Keratinocyte (primary cell): ENCODE measurements around the gene AK2. TPM values are rescaled to one million over a fixed set of nuclear protein-coding genes. Genes with fewer than 3 reads are reported as not detected.

Source experiments
- DNase-seq: peaks from one replicate; pipeline ENCODE4 v3.0.0-alpha.2; 2011; ENCODE audit warnings: low read depth, missing footprints, low spot score
- FAIRE-seq: peaks from 2 replicates; lab custom pipeline; 2011; peaks lifted over from hg19 to GRCh38; lab: Jason Lieb, UNC
- H2AFZ ChIP-seq: 2 replicates; pipeline ENCODE4 v1.6.0; 2012; ENCODE audit warnings: low read length, control low read depth, inconsistent platforms; ENCODE audit not compliant: control insufficient read depth
- H3K27ac ChIP-seq: 2 replicates; pipeline ENCODE4 v1.5.1; 2011; ENCODE audit warnings: low read length; ENCODE audit not compliant: control insufficient read depth, insufficient read depth
- H3K27me3 ChIP-seq: 3 replicates; pipeline ENCODE4 v1.6.0; 2011; ENCODE audit warnings: low read length; ENCODE audit not compliant: control insufficient read depth, insufficient read depth; ENCODE audit errors: extremely low read depth
- H3K36me3 ChIP-seq, 2 experiments: 2 replicates in 1 of 2; 3 replicates in 1 of 2; pipeline ENCODE4 v1.5.1; 2011; ENCODE audit warnings: low read length in 2 of 2, mild to moderate bottlenecking in 1 of 2; ENCODE audit not compliant: control insufficient read depth in 2 of 2, insufficient read depth in 2 of 2; ENCODE audit errors: extremely low read depth in 1 of 2
- H3K4me1 ChIP-seq: 3 replicates; pipeline ENCODE4 v1.5.1; 2011; ENCODE audit warnings: low read length; ENCODE audit not compliant: control insufficient read depth, insufficient read depth; ENCODE audit errors: extremely low read depth
- H3K4me2 ChIP-seq: 3 replicates; pipeline ENCODE4 v1.6.0; 2011; ENCODE audit warnings: low read depth, low read length; ENCODE audit not compliant: control insufficient read depth, insufficient read depth; ENCODE audit errors: extremely low read depth
- H3K4me3 ChIP-seq, 3 experiments: fragments of 200-600 bp in 1 of 3; sonication (generic) in 1 of 3; 2 replicates in 2 of 3; 3 replicates in 1 of 3; pipeline ENCODE4 v1.5.1; 2011 to 2016; ENCODE audit warnings: low read length in 3 of 3, mild to moderate bottlenecking in 3 of 3, control low read depth in 2 of 3, inconsistent platforms in 1 of 3, low read depth in 1 of 3, mixed read lengths in 1 of 3, mixed run types in 1 of 3, moderate library complexity in 1 of 3; ENCODE audit not compliant: control insufficient read depth in 2 of 3, insufficient read depth in 2 of 3; ENCODE audit errors: extremely low read depth in 1 of 3
- H3K79me2 ChIP-seq: 2 replicates; pipeline ENCODE4 v1.6.0; 2012; ENCODE audit warnings: low read length; ENCODE audit not compliant: control insufficient read depth, insufficient read depth
- H3K9ac ChIP-seq: 3 replicates; pipeline ENCODE4 v1.6.0; 2011; ENCODE audit warnings: low read length; ENCODE audit not compliant: control insufficient read depth, insufficient read depth; ENCODE audit errors: extremely low read depth
- H3K9me1 ChIP-seq: 3 replicates; pipeline ENCODE4 v1.6.0; 2011; ENCODE audit warnings: low read length; ENCODE audit not compliant: control insufficient read depth, insufficient read depth; ENCODE audit errors: extremely low read depth
- H3K9me3 ChIP-seq: 2 replicates; pipeline ENCODE4 v1.5.1; 2012; ENCODE audit warnings: low read depth, low read length; ENCODE audit not compliant: control insufficient read depth
- H4K20me1 ChIP-seq: 3 replicates; pipeline ENCODE4 v1.6.0; 2011; ENCODE audit warnings: low read length; ENCODE audit not compliant: control insufficient read depth, insufficient read depth; ENCODE audit errors: extremely low read depth
- EZH2 ChIP-seq: IDR thresholded peaks from one replicate; pipeline ENCODE4 v1.6.1; 2012; ENCODE audit warnings: inconsistent platforms, mild to moderate bottlenecking, low read length, moderate library complexity
- dilution Hi-C: fragments of 300-500 bp; cut with MboI; formaldehyde crosslinking; loops from one replicate; pipeline ENCODE4 v1.7.0; 2020; ENCODE audit warnings: low sequenced_read_pairs; ENCODE audit not compliant: extremely low pct_ligation_motif_present
- polyA plus RNA-seq, 5 experiments: library from polyadenylated mRNA; depleted of rRNA in 3 of 5; stranded (reverse) in 3 of 5; stranded (forward) in 1 of 5; unstranded in 1 of 5; fragments of >200 nt; gene quantifications; 1 replicate in 1 of 5; 2 replicates in 3 of 5; 3 replicates in 1 of 5; pipeline versions ENCODE4 v1.2.1 to v1.2.3, GENCODE V29; 2011 to 2012; ENCODE audit warnings: missing spikeins in 2 of 5, low read depth in 1 of 5, low replicate concordance in 1 of 5
- TF ChIP-seq, protein P1 (sequence below), 3 experiments: IDR thresholded peaks in 1 of 3; conservative IDR thresholded peaks in 1 of 3; optimal IDR thresholded peaks in 1 of 3; 2 replicates in 2 of 3; 3 replicates in 1 of 3; pipeline versions ENCODE3 to v1.5.1; 2011; ENCODE audit warnings: low read length in 3 of 3, mild to moderate bottlenecking in 3 of 3, moderate library complexity in 2 of 3, control low read depth in 1 of 3, inconsistent platforms in 1 of 3; ENCODE audit not compliant: insufficient read depth in 2 of 3; ENCODE audit errors: extremely low read depth in 1 of 3

Gene AK2
- polyA plus RNA-seq, 1 donor (not counting 4 experiments of a cell fraction or from before 2014, with no cell fraction given): 258 TPM

DNA sequence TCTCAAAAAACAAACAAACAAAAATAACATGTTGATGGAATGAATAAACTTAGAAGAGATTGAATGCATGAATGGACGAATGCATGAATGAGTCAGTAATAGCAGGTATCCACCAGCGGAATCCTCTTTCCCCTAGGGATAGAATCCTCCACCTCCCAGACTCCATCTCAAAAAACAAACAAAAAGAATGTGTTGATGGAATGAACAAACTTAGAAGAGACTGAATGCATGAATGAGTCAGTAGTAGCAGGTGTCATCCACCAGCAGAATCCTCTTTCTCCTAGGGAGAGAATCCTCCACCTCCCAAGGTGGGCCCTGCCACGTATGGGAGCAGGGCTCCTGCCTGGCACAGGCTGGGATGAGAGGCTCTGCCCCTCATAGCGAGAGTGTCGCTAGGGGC lies 45.3 kb downstream of the AK2 start:
- Histone ChIP-seq H3K27ac (peak overlapping the region; percentile 89), H3K4me2 (no peak overlapping the region), H3K4me1 (peaks cover 51% of the 10 kb centered on the region), H3K9ac (peak overlapping the region; percentile 57), H3K79me2 (no peaks in the 10 kb centered on the region), H3K9me3 (no peaks in the 10 kb centered on the region), H3K36me3 (no peaks in the 10 kb centered on the region), H3K4me3 (no peak overlapping the region), H2AFZ (no peak overlapping the region), H3K9me1 (peaks cover 2% of the 10 kb centered on the region), H3K27me3 (no peaks in the 10 kb centered on the region), H4K20me1 (no peaks in the 10 kb centered on the region)
- peak; percentile 44 for FAIRE-seq
- dilution Hi-C loops: no loop called here
- DNase-seq: no peak
- TF ChIP-seq, protein P1, sequence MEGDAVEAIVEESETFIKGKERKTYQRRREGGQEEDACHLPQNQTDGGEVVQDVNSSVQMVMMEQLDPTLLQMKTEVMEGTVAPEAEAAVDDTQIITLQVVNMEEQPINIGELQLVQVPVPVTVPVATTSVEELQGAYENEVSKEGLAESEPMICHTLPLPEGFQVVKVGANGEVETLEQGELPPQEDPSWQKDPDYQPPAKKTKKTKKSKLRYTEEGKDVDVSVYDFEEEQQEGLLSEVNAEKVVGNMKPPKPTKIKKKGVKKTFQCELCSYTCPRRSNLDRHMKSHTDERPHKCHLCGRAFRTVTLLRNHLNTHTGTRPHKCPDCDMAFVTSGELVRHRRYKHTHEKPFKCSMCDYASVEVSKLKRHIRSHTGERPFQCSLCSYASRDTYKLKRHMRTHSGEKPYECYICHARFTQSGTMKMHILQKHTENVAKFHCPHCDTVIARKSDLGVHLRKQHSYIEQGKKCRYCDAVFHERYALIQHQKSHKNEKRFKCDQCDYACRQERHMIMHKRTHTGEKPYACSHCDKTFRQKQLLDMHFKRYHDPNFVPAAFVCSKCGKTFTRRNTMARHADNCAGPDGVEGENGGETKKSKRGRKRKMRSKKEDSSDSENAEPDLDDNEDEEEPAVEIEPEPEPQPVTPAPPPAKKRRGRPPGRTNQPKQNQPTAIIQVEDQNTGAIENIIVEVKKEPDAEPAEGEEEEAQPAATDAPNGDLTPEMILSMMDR (optimal IDR thresholded peaks at IDR 0.05 in 1 of 3, IDR thresholded peaks at IDR 0.05 in 1 of 3, conservative IDR thresholded peaks at IDR 0.05 in 1 of 3; ENCODE audit: extremely low read depth in 1 of 3, insufficient read depth in 2 of 3, low read length in 3 of 3): no peak
- TF ChIP-seq EZH2: no peak

DNA sequence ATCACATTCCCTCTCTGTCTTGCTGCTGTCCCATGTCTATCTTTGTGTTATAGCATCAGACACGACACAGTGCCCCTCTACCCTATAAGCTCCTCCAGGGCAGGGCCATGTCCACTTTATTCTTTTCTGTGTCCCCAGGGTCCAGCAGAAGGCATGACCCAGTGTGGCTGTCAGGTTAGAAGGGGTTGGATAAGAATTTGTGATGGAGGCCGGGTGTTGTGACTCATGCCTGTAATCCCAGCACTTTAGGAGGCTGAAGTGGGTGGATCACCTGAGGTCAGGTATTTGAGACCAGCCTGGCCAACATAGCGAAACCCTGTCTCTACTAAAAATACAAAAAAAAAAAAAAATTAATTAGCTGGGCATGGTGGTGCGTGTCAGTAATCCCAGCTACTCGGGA lies 45.8 kb downstream of the AK2 start:
- Histone ChIP-seq H3K36me3 (no peaks in the 10 kb centered on the region), H3K9me3 (no peaks in the 10 kb centered on the region), H3K27ac (peak overlapping the region; percentile 89), H3K4me1 (peaks cover 51% of the 10 kb centered on the region), H3K4me2 (peak overlapping the region; percentile 42), H3K27me3 (no peaks in the 10 kb centered on the region), H3K4me3 (no peak overlapping the region), H3K9ac (peak overlapping the region; percentile 31), H2AFZ (no peak overlapping the region), H4K20me1 (no peaks in the 10 kb centered on the region), H3K79me2 (no peaks in the 10 kb centered on the region), H3K9me1 (peaks cover 2% of the 10 kb centered on the region)
- no peak for TF ChIP-seq EZH2
- TF ChIP-seq, protein P1 (optimal IDR thresholded peaks at IDR 0.05 in 1 of 3, IDR thresholded peaks at IDR 0.05 in 1 of 3, conservative IDR thresholded peaks at IDR 0.05 in 1 of 3; ENCODE audit: extremely low read depth in 1 of 3, insufficient read depth in 2 of 3, low read length in 3 of 3): no peak
- no peak for FAIRE-seq
- dilution Hi-C loops: no loop called here
- DNase-seq: no peak
